HK-2 (cell line): ENCODE measurements around the gene FOXP1.
A peak's percentile ranks its signal among the peaks of the same experiment; 100 is the strongest.

Experiments used
- DNase-seq: peaks from one replicate; pipeline ENCODE4 v3.0.0-alpha.2; 2018; ENCODE audit not compliant: unreplicated experiment

Gene FOXP1

DNA sequence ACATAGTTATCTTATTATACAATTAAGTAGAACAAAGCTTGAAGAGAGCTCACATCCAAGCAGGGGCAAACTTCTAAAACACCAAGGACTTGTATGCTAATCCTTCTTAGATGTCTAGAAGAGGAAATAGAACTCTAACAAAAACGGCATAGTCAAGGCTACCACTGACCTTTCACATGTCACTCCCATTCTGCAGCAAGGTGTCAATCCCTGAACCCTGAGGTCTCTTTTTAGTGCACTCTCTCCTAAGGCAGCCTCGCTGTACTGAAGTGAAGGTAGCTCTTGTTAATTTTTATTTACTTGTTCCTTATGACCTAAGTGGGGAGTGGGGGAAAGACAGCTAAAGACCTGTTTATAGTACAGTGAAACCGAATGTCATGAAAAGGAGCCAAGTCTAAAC is 506.5 kb downstream of the FOXP1 start:
- DNase-seq, result no peak

DNA sequence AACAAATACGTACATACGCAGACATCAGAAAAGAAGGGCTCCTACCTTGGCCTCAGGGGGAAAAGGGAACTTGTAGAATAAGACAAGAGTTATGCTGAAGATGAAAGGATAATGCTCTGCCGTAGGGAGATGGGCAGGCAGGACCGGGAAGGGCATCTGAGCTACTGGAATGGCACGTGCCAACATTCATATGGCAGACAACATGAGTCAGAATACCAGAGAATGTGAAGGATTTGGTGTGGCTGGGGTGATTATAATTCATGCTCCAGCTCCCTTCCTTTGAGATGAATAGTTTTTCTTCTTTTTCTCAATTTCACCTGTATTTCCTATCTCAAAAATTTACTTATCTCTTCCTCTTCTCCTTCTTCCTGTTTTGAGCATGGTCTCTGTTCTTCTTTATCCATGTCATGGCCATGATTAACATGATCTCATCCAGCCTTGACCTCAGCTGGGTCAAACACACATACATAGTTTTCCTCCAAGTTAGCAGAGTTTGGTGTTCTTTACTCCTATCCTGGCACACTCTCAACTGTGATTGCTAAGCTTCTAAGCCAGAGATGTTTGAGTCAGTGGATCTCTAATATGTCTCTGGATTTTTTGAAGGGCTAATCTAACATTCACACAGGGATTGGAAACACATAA is 507.0 kb downstream of the FOXP1 start:
- no peak for DNase-seq

DNA sequence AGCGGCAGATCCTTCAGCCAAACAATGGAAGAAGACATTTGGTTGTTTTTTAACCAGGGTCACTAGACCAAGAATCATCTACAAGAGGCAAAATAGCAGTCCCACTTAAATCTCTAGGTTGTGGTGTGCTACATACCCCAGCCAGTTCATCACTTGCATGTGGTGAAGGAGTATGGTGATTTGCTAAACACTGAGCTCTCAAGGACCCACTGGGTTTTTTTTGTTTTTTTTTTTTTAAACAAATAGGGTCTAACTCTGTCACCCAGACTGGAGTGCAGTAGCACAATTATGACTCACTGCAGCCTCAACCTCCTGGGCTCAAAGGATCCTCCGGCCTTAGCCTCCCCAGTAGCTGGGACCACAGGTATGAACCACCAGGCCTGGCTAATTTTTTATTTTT is 508.0 kb downstream of the FOXP1 start:
- no peak for DNase-seq

DNA sequence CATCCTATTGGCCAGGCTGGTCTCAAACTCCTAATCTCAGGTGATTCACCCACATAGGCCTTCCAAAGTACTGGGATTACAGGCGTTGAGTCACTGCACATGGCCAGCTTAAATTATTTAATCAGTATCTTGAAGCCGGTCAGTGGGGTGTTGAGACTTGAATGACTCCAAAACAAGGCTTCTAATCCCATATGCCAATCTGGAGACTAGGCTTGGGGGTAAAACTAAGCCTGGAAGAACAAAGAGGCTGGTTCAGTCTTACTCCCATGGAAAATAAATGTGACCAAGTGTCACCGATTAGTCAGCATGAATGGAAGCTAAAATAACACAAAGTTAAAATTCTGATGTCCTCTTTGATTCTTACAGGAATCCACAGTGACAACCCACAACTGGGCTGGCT is 509.1 kb downstream of the FOXP1 start:
- DNase-seq, result no peak

DNA sequence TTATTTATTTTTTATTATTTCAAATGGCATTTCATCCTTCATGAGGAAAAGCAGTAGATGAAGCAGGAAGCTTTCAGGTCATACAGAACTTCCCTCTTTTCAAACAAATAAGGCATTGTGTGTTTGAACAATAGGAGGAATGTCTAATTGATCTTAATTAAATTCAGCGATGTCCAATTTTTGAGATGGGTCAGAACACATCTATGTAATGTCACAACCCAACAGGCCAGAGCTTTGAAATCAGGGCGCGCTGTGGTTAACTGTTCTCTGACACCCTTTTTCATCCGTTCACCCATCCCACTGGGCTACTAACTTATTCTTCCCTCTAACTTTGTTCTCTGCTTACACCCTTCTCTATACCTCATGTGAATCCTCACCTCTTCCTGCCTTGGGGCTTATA is 510.5 kb downstream of the FOXP1 start:
- no peak for DNase-seq

DNA sequence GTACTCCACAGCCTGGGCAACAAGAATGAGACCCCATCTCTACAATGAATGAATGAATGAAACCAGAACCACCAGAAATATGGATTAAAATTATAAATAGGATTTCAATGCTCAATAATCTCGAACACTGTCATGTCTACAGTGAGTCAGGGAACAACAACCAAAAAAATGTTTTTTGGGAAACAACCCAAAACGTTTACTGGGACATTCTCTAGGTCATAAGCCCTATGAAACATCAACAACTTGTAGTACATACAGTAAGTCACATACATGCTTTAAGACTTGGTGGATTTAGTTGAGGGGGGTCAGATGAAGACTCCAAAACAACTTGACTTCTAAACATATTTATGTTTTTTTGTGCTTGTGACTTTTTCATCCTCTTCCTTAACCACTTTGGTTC is 511.2 kb downstream of the FOXP1 start:
- DNase-seq, result no peak

DNA sequence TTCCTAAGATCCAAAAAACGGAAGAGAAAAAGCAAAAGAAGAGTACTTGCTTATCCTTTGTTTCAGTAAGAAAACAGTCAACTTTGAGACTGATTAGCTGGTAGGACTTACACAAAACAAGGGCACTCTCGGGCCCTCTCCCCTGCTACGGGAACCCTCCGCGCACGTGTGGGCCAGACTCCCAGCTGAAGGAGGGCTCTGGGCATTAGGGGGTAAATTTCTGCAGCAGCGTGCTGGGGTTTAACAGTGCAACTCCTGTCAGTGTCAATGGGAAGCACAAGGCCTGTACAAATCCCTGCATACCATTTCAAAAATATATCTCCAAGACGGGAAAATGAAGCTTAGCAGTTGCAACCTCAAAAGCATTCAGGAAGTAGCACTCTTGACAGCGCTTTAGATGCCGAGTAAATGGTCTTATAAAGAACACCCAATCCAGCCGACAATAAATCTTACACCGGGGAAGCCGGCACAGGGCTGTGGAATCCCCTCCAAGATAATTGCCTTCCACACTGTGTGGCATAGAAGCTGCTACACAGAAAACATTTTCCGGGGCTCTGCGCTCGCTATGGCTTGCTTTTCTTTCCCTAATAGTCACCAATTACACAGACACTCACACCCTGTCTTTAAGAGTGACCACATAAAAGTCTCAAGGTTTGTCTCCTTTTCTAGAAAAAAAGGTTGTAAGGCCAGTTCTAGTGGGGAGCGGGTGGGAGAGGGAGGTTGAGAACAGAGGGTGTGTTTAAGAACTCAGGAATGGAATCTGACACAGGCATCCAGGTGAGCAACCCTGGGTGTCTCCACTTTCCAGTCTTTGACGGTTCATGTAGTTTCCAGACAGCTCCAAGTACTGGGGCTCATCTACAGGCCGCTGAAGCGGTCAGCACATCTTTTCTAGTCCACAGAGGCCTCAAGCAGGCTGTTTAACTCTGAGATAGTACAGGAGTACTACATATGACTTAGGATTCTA is 512.7 kb downstream of the FOXP1 start:
- DNase-seq, result no peak

DNA sequence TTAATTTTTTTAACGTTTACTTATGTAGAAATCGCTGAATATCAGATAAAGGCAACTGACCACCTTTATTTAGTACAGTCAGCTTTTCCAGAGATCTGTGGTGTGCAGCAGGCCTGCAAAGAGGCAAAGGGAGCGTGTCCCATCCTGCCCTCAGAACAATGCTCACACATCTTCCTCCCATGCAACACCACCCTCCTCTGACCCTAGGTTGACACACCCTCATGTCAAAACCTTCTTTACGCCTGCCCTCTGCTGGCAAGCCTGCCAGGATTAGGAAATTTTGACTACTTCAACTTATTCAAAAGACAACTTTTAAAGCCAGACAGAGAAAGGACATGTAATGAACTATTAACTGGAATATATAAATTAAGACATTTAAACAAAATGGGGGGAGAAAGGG is 513.7 kb downstream of the FOXP1 start:
- no peak for DNase-seq

DNA sequence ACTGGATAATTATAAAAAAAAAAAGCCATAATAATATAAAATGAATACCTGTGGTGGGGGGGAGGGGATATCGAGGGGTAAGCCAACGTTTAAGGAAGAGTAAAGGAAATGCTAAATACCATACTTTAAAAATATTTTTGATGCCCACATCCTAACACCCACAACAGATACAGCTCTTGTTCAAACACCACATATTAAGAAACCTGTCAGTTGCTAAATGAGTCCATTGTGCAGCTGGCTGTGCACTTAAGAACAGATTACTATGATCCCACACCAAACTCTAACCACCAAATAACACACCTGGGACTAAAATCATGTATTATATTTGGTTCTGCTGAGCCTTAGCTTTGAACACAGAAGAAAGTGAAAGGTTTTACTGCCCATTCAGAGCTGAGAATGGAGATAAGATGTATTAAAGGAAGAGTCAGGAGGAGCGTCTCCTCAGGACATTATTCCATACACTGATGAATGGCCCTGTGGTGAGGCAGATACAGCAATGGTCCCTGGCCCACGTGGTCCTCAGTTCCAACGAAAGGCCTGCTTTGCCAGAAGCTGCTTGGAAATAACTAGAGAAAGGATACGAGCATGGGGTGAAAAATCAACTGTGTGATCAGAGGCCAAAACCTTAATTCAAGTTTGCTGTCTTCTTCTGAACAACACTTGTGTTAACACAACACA is 515.4 kb downstream of the FOXP1 start:
- no peak for DNase-seq

DNA sequence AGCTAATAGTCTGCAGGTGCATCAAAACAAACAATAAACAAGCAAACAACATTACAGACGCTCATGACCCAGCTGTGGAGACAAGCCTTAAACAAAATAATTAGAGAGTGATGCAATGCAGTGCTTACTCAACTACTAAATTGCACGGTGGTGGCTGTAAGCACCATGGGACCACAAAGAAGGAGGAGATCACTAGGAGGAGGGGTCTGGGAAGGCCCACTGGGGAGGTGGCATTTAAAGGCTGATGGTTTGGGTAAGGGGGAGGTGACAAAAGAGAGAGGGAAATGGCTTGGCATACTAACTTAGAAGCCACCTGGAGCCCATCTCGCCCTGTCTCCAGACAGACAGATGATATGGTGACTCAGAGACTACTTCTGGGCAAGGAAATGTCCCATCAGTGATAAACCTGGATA is 516.7 kb downstream of the FOXP1 start:
- DNase-seq, result peak; percentile 13

DNA sequence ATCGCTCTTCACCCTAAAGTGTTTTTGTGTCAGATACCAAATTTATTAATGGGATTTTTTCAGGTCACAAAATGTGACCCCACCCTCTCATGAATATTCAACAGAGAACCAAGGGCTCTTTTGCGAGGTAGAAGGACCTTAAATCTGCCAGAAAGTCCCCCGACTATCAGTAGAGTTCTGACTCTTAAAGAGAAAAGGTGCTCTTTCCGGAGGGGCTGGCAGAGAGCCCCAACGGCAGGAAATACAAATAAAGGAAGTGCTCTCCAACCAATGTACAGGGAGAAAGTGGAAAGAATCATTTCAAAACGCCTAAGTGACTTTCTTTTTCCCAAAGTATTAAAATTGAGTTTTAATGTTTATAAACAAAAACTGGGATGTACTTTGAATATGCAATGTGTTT is 517.2 kb downstream of the FOXP1 start:
- DNase-seq, result no peak

DNA sequence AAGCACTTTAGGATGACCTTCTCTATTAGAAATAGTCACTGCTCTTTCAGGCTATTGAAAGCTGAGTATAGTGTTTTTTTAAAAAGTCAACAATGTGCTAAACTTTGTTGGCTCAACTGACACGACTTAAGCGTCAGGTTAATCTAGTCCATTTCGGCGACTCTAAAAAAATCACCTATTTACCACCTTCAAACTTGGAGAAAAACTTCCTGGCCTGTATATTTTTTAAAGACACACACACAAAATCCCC is 517.8 kb downstream of the FOXP1 start:
- no peak for DNase-seq

DNA sequence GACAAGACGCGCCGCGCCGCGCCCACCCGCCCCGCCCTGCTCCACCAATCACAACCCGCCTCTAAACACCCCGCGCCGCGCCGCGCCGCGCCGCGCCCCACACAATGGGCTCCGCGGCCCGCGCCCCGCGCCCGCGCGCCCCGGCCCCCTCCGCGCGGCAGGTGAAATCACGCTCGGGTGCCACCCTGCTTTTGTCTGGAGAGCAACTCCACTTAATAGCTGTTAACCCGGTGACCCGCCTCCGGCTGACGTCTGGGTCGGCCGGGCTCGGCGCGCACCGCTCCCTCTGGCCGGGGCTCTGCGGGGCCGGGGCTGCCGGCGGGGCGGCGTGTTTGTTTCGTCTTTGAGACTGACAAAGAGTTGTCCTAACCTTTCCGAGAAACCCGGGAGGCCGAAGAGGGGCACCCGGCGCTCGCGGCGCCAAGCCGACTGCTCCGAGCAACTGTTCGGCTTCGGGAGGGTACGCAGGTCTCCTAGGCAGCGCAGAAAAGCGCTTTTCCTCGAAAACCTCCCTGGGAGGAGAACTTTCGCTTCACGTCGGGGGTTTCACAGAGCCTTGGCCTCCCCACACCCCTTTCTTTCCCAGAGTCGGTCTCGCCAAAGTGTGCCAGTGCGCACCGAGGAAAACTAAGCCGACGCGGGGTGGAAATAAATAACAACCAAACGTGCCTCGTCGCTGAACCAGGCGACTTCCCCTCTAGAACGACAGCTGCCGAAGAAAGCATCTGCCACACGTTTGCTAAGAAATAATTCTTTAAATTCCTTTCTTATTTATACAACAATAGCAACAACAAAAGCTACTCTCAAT is 518.4 kb downstream of the FOXP1 start:
- peak; percentile 58 for DNase-seq

DNA sequence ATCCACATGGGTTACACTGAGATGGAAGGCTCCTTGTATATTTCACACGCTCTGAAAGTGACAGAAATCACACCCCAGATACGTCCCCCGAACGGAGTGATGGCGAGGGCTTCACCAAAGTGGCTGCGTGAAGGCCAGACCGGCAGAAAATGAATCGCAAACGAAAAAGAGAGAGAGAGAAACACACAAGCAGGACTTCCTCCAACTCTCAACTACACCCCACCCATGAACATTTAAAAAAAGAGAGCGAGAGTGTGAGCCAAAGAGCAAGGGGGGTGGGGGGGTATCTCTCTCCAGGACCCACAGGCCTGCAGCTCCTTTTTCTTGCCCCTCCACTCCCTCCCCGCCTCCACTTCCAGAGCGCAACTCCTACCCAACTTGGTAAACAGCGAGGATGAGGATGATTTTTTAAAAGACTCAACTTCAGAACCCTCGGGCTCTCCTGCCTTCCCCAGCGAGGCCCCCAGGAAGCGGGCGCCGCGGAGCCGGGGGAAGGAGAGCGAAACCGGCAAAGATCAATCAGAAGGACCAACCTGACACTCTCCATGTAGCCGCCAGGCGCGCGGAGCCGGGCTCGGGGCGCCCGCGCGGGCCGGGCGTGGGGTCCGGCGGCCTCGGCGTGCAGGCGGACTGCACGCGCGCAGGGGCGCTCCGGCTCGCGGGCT is 519.1 kb downstream of the FOXP1 start:
- peak; percentile 13 for DNase-seq

DNA sequence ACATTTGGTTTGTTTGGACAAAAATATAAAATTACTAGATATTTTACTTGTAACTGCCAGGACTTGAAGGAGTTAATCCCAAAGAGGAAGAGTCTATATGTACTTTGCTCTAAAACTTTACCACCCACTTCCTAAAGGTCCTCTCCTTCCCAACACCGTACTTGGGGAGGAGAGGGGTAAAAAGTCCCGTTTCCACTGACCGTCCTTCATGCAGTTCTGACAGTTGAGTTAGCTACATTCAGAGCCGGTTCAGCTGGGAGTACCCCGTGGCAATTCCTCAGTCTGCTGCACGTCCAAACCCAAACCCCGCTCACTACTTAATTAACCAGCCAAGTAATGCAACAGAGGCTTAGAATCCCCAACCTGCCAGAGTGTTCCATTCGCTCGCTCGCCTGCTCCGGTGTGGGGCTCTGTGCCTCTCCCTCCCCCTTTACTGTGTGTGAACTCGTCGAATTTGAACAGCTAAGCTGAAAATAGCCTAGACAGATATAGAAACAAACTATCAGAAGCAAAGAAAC is 519.7 kb downstream of the FOXP1 start:
- peak; percentile 25 for DNase-seq

DNA sequence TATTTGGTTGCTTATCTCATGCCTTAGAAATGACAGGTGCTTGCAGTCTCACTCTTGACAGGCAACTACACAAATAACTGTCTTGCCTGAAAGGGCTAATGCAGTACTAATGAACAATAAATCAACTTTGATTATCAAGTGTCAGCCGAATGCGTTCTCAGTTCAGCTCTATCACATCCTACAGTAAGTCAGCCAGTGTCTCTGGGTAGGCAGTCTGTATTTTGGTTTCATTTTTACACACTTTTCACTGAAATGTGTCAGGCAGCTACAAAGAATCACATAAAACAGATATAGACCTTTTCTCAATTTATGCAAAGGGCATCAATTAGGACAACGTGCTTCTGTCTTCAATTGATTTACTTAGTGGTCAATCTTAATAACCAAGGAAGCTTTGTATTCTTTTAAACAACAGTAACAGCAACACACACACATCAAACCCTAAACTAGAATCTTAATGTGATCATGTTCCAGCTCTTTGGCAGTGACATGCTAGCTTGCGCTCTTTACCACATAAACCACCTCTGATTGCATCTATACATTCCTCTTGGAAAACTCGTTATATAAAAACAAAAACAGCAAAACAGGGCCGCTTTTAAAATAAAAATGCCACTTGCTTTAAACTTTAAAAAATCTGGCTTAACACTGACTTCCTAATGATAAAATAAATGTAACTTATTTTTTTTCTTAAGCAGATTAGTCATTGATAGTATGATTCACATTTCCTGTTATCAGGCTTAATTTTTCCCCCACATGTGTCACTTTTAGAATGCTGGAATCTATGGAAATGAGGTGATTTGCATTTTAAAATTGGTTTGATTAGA is 520.4 kb downstream of the FOXP1 start:
- DNase-seq, result no peak

DNA sequence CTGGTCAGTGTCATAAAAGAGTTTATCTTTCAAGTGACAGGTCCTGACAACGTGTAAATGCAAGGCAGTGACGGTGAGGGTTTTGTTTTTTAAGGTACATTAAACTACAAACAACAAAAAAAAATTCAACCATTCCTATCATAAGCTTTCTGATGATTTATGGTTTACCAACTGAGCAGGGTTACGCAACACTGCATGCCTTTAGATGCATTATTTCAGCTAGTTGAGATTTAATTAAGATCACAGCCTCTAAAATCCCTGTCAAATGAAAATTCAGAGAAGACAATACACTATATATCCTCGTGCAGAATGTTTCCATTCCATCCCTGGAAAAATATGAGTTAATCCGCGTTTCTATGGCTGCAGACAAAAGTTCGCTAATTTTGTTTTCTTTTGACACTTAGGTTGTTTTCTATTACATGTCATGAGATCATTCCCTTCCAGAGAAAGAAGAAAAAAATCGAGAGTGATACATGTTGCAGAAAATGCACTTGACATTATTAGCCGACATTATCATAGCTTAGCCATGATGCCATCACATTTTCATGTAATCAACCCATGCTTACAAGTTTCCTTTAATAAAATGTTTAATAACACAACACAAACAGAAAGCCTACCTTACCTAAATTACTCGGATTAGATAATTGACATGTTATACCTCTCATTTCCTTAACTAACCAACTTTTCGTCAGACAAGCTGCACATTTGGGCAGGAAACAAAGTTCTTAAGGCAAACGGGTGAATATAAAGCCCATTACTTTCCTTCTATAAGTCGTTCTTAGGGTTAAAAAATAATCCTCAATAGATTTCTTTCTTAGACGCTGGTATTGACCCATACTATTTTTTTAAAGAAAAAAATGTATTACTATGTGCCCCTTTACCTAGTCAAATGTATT is 521.2 kb downstream of the FOXP1 start:
- no peak for DNase-seq

DNA sequence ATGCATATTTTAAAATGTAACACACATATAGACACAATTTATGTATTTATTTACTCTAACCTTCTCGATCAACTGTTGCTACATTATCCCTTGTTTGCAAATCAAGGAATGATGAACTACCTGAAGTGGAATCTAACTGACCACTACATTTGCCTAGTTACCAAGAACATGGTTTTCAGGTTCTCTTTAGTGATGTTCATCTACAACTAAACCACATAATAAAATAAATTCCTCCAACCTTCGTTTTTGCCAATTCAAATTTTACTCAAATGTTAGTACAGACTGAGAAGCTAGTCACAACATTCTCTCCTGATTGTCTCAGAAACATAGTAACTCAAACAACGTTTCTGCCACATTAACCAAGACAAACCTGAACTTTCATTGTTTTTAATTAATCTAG is 521.9 kb downstream of the FOXP1 start:
- no peak for DNase-seq

DNA sequence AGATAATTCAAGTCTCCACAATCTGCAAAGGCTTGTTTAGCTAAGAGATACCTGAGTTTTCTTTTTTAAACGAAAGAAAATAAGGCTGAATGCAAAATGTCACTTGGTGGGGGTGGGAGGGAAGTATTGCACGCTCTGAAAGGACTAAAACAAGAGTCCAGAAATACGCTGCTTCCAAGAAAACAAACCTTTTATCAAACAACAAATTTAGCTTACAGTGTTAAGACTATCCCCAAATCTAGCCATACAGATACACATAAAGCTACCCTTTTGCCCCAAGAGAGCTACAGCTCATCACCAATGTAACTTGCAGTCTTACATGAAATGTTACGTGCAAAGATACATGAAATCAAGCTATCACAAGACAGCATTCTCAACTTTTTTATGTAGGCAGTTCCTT is 522.5 kb downstream of the FOXP1 start:
- DNase-seq, result no peak
